GM19438 (cell line): ENCODE results near the gene NGF.
A peak's percentile ranks its signal among the peaks of the same experiment; 100 is the strongest.
"Not testable (repeated sequence)": the region's sequence is repeated elsewhere in the genome, so short reads cannot be mapped to it uniquely, and the experiment has no call there.

ENCODE experiments used
- ATAC-seq: cut with Tn5 transposase; IDR thresholded peaks from one replicate; pipeline ENCODE4 v1.9.1; 2021; ENCODE audit warnings: low read depth; ENCODE audit not compliant: unreplicated experiment

NGF gene

DNA sequence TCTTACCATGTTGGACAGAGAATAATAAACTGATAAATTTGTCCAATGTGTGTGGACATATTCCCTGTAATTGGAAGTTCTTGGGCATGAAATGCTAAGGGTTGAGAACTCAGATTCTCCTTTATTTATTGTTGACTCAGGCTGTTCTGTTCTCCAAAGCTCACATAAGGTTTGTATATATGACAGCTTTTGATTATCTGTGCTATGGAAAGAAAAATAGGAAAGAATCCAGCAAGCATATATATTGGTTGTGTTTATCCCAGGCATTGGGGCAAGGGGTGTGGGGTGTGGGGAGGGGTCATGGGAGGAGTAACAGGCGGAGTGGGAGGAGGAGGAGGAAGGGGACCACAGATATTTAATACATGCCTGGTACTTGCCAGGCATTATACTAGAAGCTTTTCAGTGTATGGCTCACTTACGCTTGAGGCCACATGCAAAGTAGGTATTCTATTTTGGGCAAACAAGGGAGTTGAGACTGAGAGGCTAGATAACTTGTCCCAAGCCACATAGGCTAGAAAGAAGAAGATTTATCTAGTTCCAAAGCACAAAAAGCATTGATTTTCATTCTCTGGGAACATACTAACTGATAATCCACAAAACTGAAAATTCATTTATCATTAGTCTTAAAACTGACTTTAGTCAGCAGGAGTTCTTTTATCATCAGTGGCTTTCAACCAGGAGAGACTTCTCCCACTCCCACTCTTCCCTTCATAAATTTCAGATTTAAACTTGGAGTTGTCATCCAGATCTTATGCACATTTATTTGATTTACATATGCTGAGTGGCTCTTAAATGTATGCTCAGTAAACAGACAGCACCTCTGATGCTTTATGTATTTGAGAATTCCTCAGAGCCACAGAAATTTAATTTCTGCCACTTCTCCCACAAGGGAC, 27.2 kb downstream of the NGF start:
- ATAC-seq: no peak

DNA sequence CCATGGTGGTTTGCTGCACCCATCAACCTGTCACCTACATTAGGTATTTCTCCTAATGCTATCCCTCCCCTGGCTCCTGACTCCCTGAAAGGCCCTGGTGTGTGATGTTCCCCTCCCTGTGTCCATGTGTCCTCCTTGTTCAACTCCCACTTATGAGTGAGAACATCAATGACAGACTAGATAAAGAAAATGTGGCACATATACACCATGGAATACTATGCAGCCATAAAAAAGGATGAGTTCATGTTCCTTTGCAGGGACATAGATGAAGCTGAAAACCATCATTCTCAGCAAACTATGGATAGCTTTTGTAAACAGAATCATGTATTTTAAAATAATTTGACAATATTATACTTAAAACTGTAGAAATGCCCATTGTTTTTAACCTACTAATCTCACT, 28.5 kb downstream of the NGF start:
- not testable (repeated sequence) for ATAC-seq

DNA sequence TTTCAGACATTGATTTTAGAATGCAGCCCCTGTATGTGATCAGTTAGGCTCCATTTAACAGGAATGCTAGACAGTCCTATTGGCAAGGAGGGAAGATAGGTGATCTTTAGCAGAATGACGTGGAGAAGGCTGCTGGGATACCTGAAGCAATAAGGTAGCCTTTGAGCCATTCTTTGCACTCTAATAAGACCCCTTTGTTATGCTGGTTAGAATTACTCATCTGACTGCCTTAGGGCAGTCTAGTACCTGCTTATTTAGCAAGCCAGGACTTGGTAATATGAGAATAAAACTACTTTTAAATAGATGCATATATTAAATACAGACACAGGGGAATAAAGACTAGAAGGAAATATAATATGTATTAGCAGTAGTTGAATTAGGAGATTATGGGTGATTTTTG, 29.1 kb downstream of the NGF start:
- ATAC-seq: no peak

DNA sequence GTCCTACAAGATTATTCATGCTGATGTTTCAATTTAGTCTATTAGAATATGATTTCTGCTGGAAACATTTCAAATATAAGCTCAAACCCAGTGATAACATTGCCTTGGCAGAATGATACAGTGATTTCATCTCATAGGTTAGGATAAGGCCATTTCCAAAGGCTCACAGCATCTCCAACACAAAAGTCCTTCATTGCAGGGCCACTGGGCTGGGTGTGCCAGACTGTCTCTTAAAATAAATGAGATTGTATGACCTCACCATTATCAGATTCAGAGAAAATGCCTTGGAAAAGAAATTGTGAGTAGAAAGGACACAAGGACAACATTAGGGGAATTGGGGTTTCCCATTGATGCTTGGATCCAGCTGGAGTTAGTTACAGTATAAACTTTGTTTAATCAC, 30.4 kb downstream of the NGF start:
- no peak for ATAC-seq

DNA sequence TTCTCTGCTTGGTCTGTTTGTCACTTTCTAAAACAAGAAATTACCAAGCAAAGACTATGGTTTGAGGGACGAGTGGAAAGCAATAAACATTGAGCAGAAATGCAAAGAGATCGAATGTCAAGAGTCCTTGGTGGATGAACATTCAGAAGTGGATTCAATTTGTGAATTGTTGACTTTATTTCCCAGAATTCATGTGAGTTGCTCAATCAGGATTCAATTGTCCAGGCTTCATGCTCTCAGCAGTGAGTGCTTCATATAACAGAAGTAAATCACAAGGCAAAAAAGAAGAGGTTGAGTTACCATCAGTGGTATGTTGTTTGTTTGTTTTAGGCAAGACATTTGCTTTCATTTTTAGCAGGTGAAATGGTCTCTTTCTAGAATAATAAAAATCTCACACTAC, 31.9 kb downstream of the NGF start:
- no peak for ATAC-seq

DNA sequence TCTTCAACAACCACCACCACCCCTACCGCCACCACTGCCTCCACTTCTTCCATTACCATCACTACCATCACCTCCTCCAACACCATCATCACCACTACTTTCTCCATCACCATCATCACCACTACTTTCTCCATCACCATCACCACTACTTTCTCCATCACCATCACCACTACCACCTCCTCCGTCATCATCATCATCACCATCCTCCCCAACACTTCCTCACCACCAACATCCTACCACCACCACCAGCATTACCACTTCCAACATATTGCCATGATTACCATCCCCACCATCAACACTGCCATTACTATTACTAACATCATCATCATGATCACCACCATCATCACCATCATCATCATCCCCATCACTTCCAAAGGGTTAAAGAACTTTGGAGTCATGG, 34.7 kb downstream of the NGF start:
- ATAC-seq: no peak

DNA sequence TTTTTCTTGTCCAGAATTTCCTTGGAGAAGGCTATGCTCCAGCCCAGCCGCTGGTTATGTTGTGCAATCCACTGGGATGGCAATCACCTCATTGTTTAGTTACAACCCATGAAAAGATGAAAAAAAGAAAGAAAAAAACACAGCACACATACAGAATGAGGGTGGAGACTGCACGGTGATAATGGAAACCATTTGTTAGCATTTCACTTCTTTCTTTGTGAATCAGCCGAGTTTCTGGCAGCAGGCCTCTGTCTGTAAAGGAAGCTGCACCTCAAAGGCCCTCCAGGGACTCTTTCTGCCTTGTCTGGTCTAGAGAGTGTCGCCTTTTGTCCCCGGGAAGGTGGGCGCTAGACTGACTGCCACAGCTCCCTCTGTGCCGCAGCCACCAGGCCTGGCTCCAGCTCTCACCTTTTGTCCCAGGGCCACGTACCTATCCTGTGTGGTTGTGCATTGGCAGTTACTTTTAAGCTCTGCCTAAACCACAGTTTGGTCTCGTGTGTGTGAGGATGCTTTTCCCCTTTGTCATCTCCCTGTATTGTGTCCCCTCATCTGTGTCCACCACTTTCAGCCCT, 35.6 kb downstream of the NGF start:
- ATAC-seq: no peak

DNA sequence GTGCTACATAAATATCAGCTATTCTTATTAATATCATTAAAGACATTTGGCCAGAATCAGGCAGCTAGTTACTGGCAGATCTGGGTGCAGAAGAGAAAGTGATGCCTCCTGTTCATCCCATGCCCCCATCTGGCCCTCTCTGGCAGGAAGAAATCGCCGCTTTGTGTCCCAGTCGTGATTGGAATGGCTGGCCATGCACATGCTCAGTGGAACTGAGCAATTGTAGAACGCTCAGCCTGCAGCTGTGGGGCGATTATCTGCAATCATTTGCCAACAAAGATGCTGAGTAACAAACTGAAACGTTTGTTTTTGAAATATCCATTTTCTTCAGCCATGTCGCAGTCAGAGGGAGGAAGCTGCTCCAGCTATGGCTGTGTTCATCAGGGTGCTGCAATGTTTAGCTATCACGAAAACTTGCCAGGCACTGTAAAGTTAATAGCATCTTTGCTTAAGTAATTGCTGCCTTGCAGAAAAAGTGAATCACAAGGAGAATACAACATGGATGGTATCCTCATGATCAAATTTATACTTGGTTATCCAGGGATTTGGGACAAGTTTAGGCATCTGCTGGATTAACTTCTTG, 36.5 kb downstream of the NGF start:
- ATAC-seq: no peak

DNA sequence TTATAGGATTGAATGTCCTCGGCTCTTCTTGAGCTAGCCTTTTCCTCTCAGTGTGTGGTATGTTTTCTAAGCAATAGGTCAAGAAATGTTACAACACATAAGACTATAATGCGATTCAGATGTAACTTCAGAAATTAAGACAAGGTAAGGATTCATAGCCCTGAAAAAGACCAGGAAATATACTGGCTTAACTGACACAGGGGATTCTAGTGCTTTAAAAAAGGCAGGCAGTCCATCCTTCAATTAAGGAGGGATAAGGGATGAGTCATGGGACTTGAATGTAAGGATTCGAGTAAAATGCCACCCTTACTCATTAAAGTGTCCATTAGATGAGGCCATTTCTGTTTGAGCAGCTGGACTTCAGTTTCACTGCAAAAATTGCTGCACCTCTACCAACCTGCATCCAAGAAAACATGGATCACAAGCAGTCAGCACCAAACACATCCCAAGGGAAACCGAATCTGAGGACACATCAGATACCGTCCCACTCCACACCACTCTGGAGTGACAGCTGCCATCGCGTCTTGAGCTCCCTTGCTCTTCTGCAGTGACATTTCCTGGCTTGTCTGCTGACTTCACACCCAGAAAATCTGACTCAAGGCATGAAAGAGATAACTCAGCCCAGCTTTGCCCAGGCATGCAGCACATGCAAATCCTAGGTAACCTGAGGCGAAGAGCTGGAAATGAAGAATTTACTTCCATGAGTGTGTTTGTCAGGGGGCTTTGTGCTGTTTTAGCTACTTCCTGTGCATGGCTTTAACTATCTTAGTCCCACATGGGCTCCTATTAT, 37.8 kb downstream of the NGF start:
- no peak for ATAC-seq

DNA sequence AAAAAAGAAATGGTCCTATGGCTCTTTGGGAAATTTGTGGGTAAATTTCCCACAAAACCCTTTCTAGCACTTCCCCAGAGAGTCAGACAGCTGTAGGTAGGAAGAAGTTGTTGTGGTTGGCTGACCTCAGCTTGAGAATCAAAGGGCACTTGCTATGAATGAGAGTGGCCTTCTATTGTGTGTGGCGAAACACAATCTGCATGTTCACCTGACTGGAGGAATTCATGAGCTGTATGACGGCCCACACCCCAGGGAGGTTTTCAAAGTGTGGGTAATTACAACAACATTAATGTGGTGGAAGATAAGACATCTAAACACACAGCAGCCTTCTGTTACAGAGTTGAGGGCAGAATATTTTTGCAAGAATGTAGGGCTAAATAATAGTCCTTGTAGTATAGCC, 38.8 kb downstream of the NGF start:
- ATAC-seq: no peak

DNA sequence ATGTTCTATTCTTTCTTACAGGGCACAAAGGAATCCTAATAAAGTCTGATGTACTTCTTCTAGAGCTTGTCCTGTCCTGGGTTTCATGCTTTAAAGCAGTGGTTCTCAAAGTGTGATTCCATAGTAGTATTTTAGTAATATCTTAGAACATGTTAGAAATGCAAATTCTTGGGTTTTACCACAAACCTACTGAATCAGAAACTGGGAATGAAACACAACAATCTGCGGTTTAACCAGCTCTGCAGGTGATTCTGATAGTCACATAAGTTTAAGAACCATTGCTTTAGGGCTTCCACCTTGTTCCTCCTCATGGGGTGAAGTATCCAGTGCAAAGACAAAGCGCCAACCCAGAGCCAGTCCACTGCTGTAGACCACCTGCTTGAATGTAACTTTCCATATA, 41.1 kb downstream of the NGF start:
- ATAC-seq: peak; percentile 89

DNA sequence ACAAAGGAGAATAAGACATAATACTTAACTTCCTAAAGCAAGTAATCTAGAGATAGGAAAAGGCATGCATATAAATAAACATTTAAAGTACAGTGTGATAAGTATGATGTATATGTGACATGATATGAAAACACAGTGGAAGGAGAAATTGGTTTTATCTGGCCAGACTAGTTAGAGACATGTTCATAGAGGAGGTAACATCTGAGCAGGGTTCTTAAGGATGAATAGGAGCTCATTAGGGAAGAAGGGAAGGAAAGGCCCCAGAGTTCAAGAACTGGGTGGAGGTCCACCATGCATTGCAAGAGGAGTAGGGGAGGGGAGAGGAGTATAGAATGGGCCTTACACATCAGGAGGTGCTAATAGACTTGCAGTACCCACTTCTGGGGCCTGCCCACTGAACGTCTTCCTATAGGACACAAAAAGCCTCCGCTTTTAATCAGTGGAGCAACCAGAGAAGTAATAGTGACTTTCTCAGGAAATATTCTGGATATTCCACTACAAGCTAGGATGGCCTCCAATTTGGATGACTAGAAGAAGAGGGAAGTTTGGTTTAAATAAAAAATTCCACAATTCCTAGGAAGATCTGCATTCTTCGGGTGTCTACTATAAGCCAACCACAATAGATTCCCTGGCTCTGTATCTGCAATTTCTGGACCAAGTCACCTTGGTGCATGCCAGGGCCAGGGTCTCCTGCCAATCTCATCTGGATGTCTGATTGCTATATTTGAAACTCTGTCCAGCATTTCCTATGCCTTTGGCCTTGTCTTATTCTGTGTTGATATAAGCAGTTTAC, 41.9 kb downstream of the NGF start:
- ATAC-seq: no peak

DNA sequence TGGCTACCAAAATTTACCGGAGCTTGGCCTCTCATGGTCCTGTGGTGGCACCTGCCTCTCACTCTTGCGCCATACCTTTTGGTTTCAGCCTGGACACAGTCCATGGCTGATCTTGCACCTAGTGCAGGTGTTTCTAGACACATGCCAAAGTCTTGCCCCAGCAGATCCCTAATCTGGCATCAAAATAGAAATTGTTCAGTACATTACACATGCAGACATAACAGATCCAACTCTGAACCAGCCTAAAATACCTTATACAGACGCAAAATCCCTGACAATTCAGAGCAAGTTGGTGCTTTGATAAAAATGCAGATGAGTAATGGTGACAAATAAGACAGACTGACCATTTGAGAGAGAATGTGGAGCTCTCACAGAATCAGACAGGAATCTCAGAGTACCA, 44.1 kb downstream of the NGF start:
- no peak for ATAC-seq

DNA sequence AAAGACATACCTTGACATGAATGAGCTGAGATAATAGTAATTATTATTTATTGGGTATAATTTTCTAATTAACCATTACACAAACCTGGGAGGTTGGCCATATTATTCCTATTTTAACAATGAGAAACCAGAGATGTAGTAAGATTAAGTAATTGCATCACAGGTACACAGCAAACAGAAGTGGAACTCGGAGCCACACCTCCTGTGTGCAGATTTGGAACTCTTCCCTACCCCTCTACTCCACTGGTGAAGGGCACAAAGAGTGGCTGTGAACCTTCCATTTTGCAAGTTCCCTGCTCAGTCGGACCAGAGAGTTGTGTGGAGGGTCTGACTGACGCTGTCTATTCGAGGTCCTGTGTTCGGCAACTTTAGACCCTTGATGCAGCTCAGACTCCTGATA, 45.0 kb downstream of the NGF start:
- no peak for ATAC-seq

DNA sequence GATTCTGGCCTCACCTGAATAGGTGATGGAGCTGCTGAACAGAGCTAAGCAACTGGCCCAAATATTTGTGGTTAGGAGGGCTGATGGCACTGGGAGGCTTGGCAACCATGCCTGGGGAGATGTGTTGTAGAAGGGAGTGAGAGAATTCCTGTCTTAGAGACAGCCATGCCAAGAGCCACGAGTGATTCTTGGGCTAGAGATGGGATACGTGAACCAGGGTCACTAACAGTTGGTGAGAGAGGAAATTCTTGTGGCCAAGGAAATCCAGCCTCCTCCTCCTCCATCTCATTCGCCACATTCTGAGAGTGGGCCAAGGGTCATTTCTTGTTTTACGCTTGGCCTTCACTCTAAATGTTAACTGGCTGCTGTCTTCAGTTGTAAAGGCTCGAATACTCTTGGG, 46.3 kb downstream of the NGF start:
- ATAC-seq: no peak

DNA sequence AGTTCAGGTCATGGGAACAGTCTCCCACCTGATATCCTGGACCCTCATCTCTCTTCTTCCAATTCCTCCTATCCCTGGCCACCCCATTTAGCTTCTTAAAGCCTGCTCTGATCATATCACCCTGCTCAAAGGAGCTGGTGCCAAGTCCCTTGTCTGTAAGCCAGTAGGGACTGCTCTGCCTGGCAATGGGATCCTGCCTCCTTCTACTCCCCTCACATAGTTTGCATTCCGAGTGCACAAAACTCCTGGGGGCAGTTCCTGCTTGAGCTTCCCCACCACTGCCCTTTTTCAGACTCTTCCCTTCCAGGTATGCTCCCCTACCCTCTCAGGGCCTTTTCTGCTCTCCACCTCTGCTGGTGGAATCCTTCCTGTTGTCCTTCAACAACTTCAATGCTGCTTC, 48.1 kb downstream of the NGF start:
- ATAC-seq: no peak

DNA sequence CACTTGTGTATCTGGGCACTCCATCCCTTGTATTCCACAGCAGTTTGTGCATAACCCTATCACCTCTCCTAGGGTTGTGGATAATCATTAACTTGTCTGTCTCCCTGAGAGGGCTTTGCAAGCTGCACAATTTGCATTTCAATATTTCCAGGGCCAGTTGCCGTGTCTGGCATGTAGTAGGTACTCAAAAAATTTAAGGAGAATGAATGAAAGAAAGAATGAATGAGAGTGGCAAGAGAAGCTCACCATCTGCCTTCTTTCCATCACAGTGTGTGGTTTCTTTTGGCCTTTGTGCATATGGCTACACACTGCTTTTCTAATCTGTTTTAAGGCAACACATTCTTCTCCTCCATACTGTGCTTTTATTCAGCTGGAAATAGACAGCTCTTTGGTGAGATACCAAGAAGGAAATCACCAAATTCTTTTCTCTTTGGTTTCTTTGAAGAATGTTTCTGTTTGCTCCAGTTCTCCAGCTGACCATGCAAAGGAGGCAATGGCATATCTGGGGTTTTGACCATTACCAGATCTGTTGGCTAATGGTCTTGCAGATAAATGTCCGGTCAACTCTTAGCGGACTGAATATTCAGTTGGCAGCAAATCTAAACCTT, 49.4 kb downstream of the NGF start:
- ATAC-seq: no peak

DNA sequence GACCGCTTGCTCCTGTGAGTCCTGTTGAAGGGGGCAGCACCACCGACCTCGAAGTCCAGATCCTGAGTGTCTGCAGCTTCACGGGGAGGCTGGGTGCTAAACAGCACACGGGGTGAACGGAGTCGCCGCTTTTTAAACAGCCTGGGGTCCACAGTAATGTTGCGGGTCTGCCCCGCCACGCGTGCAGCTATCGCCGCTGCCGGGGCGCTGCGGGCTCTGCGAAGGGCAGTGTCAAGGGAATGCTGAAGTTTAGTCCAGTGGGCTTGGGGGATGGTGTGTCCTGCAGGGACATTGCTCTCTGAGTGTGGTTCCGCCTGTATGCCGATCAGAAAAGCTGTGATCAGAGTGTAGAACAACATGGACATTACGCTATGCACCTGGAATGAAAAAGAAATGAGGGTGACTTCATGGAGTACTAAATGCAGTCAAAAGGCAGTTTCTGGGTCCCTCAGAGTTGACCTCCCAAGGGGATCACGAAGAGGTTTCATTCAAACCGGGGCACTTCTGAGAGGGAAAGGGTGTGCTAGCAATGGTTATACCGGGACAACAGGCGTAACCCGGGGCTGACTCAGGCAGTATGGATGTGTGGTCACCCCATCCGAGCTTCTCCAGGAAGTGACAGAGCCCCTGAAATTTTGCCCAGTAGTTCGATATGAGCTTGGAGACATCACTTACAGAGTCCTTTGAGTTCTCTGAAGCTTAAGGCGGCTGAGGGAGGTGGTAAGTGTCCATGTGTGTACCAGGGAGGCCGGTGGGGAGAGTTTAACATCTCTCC, 51.4 kb downstream of the NGF start:
- ATAC-seq: no peak

DNA sequence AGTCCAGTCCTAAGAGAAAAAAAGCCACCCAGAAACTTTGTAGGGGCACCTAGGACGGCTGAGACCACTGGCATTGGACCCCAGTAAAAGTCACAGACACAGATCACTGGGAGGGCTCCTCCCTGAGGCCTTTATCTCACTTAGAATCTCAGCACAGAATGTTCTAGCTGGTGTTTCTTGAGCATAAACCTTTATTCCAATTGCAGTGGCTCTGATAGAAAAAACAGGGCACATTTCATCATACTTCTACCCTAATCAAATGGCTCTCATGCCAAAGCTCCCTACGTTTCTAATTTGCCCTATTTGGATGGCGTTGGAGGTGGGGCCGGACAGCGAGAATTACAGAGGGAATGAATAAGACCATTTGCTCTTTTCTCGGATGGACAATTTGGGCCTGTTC, 53.8 kb downstream of the NGF start:
- no peak for ATAC-seq
